ENCODE results near the gene TTC34.

TTC34 gene

GRCh38 chr1:2812939-2813653 lies 11.6 kb upstream of the TTC34 start:
- DNase-seq (ENCODE audit: low read depth in 2 of 2): no peak

- no peak for DNase-seq (ENCODE audit: low read depth in 2 of 2)
These were observed 10.6 kb upstream of the TTC34 start for GRCh38 chr1:2812136-2812535.

- no peak for DNase-seq (ENCODE audit: low read depth in 2 of 2)
These were observed 10.0 kb upstream of the TTC34 start for GRCh38 chr1:2811533-2811918.

GRCh38 chr1:2810899-2811532 lies 9.5 kb upstream of the TTC34 start:
- DNase-seq (ENCODE audit: low read depth in 2 of 2): no peak

- DNase-seq (ENCODE audit: low read depth in 2 of 2): no peak
These were observed 8.8 kb upstream of the TTC34 start for GRCh38 chr1:2810281-2810680.

- no peak for DNase-seq (ENCODE audit: low read depth in 2 of 2)
These were observed 8.2 kb upstream of the TTC34 start for GRCh38 chr1:2809656-2810055.

- DNase-seq (ENCODE audit: low read depth in 2 of 2): no peak
These were observed 7.5 kb upstream of the TTC34 start for GRCh38 chr1:2808831-2809605.

- no peak for DNase-seq (ENCODE audit: low read depth in 2 of 2)
These were observed 6.9 kb upstream of the TTC34 start for GRCh38 chr1:2808386-2808705.

GRCh38 chr1:2807678-2808385 lies 6.3 kb upstream of the TTC34 start:
- DNase-seq (ENCODE audit: low read depth in 2 of 2): no peak

GRCh38 chr1:2807036-2807435 lies 5.5 kb upstream of the TTC34 start:
- no peak for DNase-seq (ENCODE audit: low read depth in 2 of 2)

GRCh38 chr1:2806591-2806990 lies 5.1 kb upstream of the TTC34 start:
- DNase-seq (ENCODE audit: low read depth in 2 of 2): no peak

GRCh38 chr1:2805801-2806430 lies 4.4 kb upstream of the TTC34 start:
- DNase-seq (ENCODE audit: low read depth in 2 of 2): no peak

- DNase-seq (ENCODE audit: low read depth in 2 of 2): no peak
These were observed 3.3 kb upstream of the TTC34 start for GRCh38 chr1:2804628-2805351.

- DNase-seq (ENCODE audit: low read depth in 2 of 2): no peak
These were observed 2.6 kb upstream of the TTC34 start for GRCh38 chr1:2803931-2804627.

- no peak for DNase-seq (ENCODE audit: low read depth in 2 of 2)
These were observed 1.8 kb upstream of the TTC34 start for GRCh38 chr1:2803086-2803930.

GRCh38 chr1:2802421-2802961 lies 998 bp upstream of the TTC34 start:
- no peak for DNase-seq (ENCODE audit: low read depth in 2 of 2)

- DNase-seq (ENCODE audit: low read depth in 2 of 2): no peak
These were observed 447 bp downstream of the TTC34 start for GRCh38 chr1:2801046-2801445.

GRCh38 chr1:2800664-2801045 lies 838 bp downstream of the TTC34 start:
- DNase-seq (ENCODE audit: low read depth in 2 of 2): no peak
